Measurements from ENCODE around the gene WDR59. TPM values are rescaled to one million over a fixed set of nuclear protein-coding genes. Genes with fewer than 3 reads are reported as not detected.

WDR59 gene
- polyA plus RNA-seq, 1 donor (not counting 4 experiments of a cell fraction or from before 2014, with no cell fraction given): 59.7 TPM

DNA sequence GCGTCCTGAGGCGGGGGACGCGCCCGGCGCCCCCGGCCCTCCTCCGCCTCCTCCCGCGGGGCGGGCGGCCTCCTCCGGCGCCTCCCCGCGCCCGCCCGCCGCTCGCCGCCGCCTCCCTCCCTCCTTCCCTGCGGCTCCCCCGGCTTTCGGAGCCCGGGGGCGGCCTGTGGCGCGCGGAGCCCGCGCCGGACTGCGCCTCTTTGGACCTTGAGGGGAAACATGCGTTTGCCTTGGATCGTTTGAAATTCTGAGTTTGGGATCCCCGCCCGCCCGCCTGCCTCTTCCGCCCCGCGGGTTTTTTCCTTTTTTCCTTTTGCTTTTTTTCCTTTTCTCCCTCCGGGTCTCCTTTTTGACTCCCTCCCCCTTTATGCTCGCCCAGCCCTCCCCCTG lies 14.3 kb upstream of the WDR59 start:
- peaks cover 42% of the 10 kb centered on the region for H3K79me2 ChIP-seq (ENCODE audit: control insufficient read depth, insufficient read depth, low read length)
- H3K4me1 ChIP-seq (ENCODE audit: control insufficient read depth, extremely low read depth, insufficient read depth, low read length): peaks cover 33% of the 10 kb centered on the region
- TF ChIP-seq, protein P1, sequence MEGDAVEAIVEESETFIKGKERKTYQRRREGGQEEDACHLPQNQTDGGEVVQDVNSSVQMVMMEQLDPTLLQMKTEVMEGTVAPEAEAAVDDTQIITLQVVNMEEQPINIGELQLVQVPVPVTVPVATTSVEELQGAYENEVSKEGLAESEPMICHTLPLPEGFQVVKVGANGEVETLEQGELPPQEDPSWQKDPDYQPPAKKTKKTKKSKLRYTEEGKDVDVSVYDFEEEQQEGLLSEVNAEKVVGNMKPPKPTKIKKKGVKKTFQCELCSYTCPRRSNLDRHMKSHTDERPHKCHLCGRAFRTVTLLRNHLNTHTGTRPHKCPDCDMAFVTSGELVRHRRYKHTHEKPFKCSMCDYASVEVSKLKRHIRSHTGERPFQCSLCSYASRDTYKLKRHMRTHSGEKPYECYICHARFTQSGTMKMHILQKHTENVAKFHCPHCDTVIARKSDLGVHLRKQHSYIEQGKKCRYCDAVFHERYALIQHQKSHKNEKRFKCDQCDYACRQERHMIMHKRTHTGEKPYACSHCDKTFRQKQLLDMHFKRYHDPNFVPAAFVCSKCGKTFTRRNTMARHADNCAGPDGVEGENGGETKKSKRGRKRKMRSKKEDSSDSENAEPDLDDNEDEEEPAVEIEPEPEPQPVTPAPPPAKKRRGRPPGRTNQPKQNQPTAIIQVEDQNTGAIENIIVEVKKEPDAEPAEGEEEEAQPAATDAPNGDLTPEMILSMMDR (optimal IDR thresholded peaks at IDR 0.05 in 1 of 3, IDR thresholded peaks at IDR 0.05 in 1 of 3, conservative IDR thresholded peaks at IDR 0.05 in 1 of 3; ENCODE audit: extremely low read depth in 1 of 3, insufficient read depth in 2 of 3, low read length in 3 of 3): no peak
- TF ChIP-seq EZH2 (IDR thresholded peaks at IDR 0.05; ENCODE audit: low read length): no peak
- H4K20me1 ChIP-seq (ENCODE audit: control insufficient read depth, extremely low read depth, insufficient read depth, low read length): no peaks in the 10 kb centered on the region
- no peak for FAIRE-seq
- no peaks in the 10 kb centered on the region for H3K9me3 ChIP-seq (ENCODE audit: control insufficient read depth, low read depth, low read length)
- no peak for DNase-seq (ENCODE audit: low read depth, low spot score)
- H3K36me3 ChIP-seq (ENCODE audit: control insufficient read depth in 2 of 2, extremely low read depth in 1 of 2, insufficient read depth in 2 of 2, low read length in 2 of 2): no peaks in the 10 kb centered on the region
- H3K27me3 ChIP-seq (ENCODE audit: control insufficient read depth, extremely low read depth, insufficient read depth, low read length): no peaks in the 10 kb centered on the region
- dilution Hi-C loops (cut with MboI; ENCODE audit: extremely low pct_ligation_motif_present, low sequenced_read_pairs): no loop called here
- peaks cover 2% of the 10 kb centered on the region for H3K9me1 ChIP-seq (ENCODE audit: control insufficient read depth, extremely low read depth, insufficient read depth, low read length)
- H3K27ac ChIP-seq (ENCODE audit: control insufficient read depth, insufficient read depth, low read length): peak overlapping the region; percentile 43
- no peak overlapping the region for H2AFZ ChIP-seq (ENCODE audit: control insufficient read depth, low read length)
- peak overlapping the region; percentile 96 for H3K4me2 ChIP-seq (ENCODE audit: control insufficient read depth, extremely low read depth, insufficient read depth, low read depth, low read length)
- peak overlapping the region; percentile 64 to 87 (median 73) for H3K4me3 ChIP-seq (ENCODE audit: control insufficient read depth in 2 of 3, extremely low read depth in 1 of 3, insufficient read depth in 2 of 3, low read depth in 1 of 3, low read length in 3 of 3)
- H3K9ac ChIP-seq (ENCODE audit: control insufficient read depth, extremely low read depth, insufficient read depth, low read length): peak overlapping the region; percentile 65

DNA sequence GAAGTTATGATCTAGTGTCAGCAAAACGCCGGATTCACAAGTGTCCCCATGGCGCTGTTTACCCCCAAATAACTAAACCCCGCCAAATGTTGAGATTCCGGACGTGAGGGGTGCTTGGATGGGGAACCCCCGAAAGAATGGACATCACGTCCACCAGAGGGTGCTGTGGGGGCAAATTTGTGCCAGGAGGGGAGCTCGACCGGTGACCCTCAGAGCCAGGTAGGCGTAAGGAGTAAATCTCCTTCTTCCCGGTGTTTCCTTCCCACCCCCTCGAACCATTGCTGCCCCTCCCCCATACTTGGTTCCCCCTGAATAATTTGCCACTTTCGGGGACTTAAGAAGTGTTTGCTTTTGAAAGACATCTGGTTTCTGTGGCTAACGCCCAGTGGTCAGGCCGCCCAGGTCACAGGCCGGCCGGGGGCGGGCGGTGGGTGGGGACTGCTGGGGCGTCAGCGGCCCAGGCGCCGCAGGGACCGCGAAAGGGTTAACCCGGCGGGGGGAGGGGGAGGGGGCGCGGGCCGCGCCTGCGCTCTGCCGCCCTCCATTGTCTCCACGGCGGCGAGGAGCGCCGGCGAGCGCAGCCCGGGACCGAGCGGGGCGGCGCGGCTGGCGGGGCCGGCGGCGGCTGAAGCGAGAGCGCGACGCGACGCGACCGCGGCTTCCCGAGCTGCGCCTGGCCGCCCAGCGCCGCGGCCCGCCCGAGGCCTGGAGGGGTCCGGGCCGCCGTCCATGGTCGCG lies 13.7 kb upstream of the WDR59 start, which contains the start of gene ZNRF1:
Gene ZNRF1, plus strand, starts transcription at position 544 of the 738 bp plus-strand sequence. CDS start 648 bp downstream, outside the sequence.
- DNase-seq (ENCODE audit: low read depth, low spot score): no peak
- H3K4me1 ChIP-seq (ENCODE audit: control insufficient read depth, extremely low read depth, insufficient read depth, low read length): peaks cover 31% of the 10 kb centered on the region

More for the DNA sequence above, 13.7 kb upstream of the WDR59 start, which contains the start of gene ZNRF1:
- no peaks in the 10 kb centered on the region for H3K27me3 ChIP-seq (ENCODE audit: control insufficient read depth, extremely low read depth, insufficient read depth, low read length)
- peak within 1 kb of the TSS; percentile 43 for H3K27ac ChIP-seq (ENCODE audit: control insufficient read depth, insufficient read depth, low read length)
- no peaks in the 10 kb centered on the region for H4K20me1 ChIP-seq (ENCODE audit: control insufficient read depth, extremely low read depth, insufficient read depth, low read length)
- no peaks in the 10 kb centered on the region for H3K36me3 ChIP-seq (ENCODE audit: control insufficient read depth in 2 of 2, extremely low read depth in 1 of 2, insufficient read depth in 2 of 2, low read length in 2 of 2)
- peaks cover 36% of the 10 kb centered on the region for H3K79me2 ChIP-seq (ENCODE audit: control insufficient read depth, insufficient read depth, low read length)
- dilution Hi-C loops (cut with MboI; ENCODE audit: extremely low pct_ligation_motif_present, low sequenced_read_pairs): no loop called here
- peak within 1 kb of the TSS; percentile 64 to 87 (median 73) for H3K4me3 ChIP-seq (ENCODE audit: control insufficient read depth in 2 of 3, extremely low read depth in 1 of 3, insufficient read depth in 2 of 3, low read depth in 1 of 3, low read length in 3 of 3)
- peak within 1 kb of the TSS; percentile 54 for H2AFZ ChIP-seq (ENCODE audit: control insufficient read depth, low read length)
- FAIRE-seq: peak; percentile 61
- peak within 1 kb of the TSS; percentile 96 for H3K4me2 ChIP-seq (ENCODE audit: control insufficient read depth, extremely low read depth, insufficient read depth, low read depth, low read length)
- H3K9me3 ChIP-seq (ENCODE audit: control insufficient read depth, low read depth, low read length): no peaks in the 10 kb centered on the region
- H3K9me1 ChIP-seq (ENCODE audit: control insufficient read depth, extremely low read depth, insufficient read depth, low read length): no peaks in the 10 kb centered on the region
- TF ChIP-seq EZH2 (IDR thresholded peaks at IDR 0.05; ENCODE audit: low read length): no peak
- TF ChIP-seq, protein P1 (optimal IDR thresholded peaks at IDR 0.05 in 1 of 3, IDR thresholded peaks at IDR 0.05 in 1 of 3, conservative IDR thresholded peaks at IDR 0.05 in 1 of 3; ENCODE audit: extremely low read depth in 1 of 3, insufficient read depth in 2 of 3, low read length in 3 of 3): peak; percentile 78 to 91 (median 78)
- peak within 1 kb of the TSS; percentile 65 for H3K9ac ChIP-seq (ENCODE audit: control insufficient read depth, extremely low read depth, insufficient read depth, low read length)

Data from keratinocyte (primary cell).